Cerebellar nuclear complex (tissue), 1 donor: ENCODE results near the gene RPL39L.
"Not testable (repeated sequence)": the region's sequence is repeated elsewhere in the genome, so short reads cannot be mapped to it uniquely, and the experiment has no call there.

Experiments used
- DNase-seq, 2 experiments: peaks; one replicate each; lab custom pipeline; 2025; lab: John Stamatoyannopoulos, UW

The RPL39L gene

DNA sequence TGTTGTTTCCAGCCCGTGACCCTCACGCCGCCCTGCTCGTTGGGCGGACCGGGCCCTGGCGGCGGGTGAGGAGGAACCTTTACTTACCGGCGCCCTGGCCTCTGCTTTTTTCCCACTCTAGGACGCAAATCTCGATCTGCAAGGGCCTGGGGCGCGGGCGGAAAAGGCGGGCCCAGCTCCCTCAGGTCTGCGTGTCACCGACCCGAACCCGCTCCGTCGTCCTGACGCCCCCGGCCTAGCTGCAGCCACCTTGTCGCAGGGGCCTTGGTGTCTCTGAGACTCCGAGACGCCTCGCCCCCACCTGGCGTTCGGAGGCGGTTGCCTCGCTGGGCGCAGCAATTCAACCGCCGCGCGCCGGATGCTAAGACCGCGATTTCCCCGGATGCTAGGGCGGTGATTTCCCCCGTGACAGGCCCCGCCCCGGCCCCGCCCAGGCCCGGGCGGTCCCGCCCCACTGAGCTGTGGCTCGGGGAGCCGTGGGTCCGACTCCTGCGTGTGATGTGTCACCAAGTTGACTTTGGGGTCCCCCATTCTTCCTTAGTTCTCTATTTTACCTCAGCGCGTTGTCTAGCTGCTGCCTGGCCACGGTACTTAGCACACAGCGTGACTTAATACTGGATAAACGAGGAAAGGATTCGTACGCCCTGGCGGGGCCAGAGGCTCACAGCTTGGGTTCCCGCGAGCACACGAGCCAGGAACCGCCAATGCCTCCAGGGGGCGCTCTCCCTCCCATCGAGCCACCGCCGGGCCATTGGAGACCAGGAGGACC, at the start of gene RPL39L:
Gene RPL39L, minus strand, starts transcription at position 371 of the 769 bp plus-strand sequence. CDS start 18,196 bp downstream, outside the sequence.
- DNase-seq, result no peak

DNA sequence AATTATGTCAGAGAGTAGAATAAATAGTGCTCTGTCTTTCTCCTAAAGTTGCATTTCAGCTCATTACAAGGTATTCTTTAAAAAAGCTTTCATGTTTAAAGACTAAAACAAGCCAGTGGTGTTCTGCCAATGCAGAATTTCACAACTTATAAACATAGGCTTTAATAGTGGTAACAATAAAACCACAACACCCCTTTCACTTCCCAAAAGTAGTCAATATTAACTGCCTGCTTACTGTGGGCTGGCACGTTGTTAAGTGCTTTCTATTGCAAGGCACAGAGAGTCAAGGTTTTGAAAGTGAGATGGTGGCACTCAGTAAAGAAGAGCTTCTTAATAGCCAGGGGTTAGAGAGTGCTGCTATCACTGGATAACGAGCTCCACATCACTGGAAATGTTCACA, 49.6 kb upstream of the RPL39L start:
- DNase-seq, result no peak

DNA sequence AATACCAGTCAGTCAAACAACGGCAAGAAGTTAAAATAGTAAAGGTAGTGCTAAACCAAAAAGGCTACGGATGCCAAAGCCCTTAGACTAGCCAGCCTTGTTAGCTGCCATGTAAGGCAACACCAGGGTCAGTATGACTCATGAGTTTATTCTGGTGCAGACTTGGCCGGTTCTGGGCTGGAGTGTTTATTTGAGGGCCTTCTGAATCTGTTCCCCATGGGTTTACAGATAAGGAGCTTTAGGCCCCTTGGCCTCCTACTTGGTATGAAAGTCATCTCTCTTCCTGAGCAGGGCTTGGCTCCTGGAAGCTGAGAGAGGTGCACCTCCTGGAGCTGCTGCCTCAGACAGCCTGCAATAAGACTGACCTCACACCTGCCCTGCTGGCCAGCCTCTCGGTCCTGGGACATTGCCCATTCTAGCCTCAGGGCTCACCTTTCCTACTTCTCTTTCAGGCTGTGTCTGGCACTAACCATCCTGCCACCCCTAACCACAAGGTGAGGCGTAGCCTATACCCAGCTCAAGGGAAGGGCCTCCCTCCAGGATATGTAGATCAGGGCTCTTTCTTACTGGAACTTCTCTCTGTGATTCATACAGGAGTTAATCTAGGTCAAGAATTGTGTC, 47.6 kb upstream of the RPL39L start:
- DNase-seq, result no peak

DNA sequence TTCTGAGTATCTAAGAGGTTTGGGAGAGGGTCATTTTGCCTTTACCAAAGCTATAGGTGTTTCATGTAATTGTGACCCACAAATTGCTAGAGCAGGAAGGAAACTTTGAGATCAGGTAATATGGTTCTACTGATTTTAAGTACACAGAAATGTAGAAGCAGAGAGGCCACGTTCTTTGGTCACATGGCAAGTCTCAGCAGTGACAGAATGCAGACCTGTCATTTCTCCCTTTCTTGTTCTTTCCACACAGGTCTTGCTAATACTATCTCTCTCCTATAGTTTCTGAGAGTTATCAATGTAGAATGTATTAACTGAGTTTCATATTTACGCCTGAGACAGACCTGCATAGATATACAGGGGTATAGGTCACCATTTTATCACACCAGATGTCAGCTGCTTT, 47.1 kb upstream of the RPL39L start:
- no peak for DNase-seq

DNA sequence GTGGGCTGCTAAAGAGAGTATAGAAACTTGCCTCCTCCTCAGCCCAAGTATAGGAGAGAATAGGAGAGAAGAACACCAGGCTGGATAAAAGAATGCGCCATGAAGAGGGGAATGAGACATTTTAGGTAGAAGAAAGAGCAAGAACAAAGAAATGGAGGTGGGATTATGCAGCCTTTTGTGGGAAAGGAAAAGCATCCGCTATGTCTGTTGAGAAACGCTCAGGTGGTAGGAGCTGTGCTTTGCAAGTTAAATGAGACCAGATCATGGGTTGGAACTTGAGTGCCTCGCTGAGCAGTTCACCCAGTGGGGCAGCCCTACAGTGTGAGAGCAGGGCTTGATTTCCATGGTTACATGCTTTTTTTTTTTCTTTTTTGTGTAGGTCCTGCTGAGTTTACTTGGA, 46.5 kb upstream of the RPL39L start:
- no peak for DNase-seq

DNA sequence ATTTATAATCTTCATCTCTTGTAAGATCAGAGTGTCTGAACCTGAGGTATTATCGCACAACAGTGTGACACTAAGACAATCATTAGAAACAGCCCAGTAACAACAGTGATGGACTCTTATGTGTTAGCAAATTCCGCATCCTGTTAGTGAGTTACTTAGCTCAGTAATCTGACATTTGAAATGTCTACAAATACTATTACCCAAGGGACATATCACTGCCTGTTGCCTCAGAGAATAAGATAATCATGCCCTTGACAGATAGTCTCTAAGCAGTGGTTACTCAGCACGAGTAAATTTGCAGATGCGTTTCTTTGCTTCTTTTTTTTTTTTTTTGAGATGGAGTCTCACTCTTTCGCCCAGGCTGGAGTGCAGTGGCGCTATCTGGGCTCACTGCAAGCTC, 44.6 kb upstream of the RPL39L start:
- DNase-seq, result no peak

DNA sequence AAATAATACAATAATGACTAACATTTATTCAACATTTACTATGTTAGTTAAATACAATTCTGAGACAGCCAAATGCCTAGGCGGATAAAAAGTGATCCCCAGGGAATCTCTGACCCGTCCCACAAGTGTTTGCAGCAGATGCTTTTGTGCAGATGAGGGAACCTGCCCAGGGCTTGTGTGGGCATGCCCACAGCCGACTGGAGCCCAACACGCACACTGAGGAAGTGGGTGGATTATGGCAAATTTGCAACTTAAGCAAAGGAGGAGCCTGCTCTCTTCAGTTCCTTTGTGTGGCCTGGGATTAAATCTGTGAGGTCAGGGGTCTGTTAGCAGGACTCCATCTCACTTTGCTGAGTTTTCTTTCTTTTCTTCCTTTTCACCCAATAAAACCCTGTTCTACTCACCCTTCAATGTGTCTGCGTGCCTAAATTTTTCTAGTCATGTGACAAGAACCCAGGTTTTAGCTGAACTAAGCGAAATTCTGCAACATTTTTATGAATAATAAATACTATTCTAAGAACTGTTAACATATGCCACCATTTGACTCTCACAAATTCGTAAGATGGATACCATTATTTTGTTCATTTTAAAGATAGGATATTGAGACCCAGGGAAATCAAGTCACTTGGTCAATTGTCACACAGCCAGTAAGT, 44.0 kb upstream of the RPL39L start:
- DNase-seq, result no peak

DNA sequence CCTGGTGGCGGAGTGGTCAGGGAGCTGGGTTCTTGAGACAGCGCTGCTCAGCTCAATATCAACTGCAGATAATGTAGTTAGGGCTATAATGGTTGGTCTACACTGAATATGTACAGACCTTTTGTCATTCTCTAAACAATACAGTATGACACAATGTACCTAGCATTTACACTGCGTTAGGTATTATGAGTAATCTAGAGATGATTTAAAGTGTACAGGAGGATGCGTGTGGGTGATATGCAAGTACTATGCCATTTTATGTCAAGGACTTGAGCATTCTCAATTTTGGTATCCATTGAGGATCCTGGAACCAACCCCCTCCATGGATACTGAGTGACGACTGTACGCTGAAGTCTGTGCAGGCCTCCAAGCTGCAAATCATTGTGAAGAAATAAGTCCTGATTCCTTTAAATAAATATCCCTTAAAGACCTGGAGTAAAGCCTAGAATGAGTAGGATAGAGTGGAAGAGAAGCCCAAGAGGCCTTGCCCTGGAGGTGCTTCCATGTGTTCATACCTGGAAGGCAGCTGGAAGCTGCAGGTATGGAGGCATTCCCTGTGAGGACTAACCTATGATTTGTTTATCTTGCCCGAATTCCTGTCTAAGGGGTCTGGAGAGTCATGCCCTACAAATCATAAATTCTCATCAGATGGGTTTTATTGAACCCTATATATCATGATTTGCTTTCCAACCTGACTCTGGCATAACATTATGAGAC, 42.3 kb upstream of the RPL39L start:
- DNase-seq, result no peak

DNA sequence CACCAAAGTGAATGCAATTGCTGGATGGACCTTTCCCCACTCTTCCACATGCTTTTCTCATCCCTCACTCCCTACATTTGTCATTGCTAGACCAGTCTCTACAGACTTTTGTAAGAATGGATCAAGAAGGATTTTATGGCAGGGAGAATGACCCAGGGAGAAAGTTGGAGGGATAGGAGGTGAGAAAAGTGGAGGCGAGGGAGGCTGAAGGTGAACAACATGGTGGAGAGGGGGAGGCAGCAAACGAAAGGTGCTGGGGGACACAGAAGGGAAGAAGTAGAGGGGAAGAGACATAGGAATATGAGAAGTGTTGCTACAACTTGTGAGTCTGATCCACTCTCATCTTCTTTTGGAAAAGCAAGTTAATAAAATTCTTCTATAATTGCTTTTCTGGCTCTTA, 33.6 kb upstream of the RPL39L start:
- no peak for DNase-seq

DNA sequence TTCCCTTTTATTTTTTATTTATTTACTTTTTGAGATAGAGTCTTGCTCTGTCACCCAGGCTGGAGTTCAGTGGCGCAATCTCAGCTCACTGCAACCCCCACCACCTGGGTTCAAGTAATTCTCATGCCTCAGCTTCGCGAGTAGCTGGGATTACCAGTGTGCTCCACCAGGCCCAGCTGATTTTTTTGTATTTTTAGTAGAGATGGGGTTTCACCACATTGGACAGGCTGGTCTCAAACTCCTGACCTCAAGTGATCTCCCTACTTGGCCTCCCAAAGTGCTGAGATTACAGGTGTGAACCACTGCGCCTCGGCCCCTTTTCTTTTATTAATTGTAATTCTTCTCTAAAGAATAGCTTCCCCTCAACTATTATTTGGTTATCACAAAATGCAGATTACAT, 31.6 kb upstream of the RPL39L start:
- not testable (repeated sequence) for DNase-seq

DNA sequence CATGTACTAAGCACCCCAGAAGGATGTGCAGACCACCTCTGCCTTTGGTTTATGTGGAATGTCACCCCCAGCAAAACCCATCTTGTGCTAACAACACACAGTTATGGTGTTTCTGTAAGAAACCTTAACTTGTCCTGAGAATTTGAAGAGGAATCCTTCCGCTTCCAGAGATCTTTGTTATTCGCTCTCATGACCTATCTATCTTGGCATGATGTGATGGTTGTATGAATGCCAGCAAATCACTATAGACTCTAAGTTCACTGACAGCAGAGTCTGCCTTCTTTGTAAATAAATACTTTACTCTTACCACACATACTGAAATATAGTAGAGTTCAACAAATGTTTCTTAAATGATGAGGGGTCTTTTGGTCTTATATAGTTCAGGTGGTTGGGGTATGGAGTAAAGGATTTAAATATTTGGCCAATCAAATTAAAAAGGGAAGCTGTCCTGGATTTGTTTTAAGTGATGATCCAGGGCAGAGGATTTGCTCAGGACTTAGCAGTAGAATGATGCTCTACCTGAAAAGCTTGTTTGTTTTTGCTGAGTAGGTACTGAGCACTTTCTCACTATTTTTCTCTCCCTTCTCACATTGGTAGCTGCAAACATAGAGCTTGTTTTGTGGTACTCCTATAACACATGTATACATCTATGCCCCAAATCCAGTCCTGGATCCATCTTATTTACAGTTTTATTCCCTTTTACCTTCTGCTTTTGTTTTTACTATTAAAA, 30.1 kb upstream of the RPL39L start:
- DNase-seq, result no peak

DNA sequence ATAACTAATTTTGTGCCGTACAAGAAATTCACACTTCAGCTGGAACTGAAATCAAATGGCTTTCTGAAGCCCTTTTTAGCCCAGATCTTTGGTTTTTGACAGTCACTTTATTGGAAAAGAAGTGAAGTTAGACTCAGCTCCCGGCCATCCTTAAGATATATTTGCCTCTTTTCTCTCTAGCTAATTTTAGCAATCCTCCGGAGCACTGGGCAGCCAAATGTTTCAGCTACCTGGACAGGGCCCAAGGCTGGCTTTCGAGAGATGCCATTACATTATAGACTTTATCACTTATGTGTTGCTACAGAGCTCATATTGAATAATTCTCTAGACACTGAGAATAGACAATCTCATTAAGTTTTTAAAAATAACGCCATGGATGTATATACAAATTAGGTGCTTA, 28.5 kb upstream of the RPL39L start:
- DNase-seq, result no peak

DNA sequence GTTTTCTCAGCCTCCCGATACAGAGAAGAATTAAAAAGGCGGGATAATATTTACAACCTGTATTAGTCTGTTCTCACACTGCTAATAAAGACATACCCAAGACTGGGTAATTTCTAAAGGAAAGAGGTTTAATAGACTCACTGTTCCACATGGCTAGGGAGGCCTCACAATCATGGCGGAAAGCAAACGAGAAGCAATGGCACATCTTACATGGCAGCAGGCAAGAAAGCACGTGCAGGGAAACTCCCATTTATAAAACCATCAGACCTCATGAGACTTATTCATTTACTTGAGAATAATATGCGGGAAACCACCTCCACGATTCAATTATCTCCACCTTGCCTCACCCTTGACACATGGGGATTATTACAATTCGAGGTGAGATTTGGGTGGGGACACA, 27.5 kb upstream of the RPL39L start:
- no peak for DNase-seq

DNA sequence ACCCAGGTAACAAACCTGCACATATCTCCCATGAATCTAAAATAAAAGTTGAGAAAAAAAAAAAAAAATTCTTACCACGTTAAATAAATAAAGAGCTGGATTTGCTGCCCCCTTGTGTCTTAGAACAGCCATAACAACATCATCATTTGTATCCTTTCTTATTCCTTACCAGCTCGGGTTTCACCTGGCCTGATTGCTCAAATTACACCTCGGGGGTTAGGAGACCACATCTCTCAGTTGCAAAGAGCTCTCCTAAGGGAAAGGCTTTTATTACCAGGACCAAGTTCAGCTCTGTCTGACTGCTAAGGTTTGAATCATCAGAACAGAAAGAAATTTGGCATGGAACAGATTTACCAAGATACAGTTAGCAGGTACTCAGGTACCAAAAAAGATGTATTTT, 25.8 kb upstream of the RPL39L start:
- DNase-seq, result no peak

DNA sequence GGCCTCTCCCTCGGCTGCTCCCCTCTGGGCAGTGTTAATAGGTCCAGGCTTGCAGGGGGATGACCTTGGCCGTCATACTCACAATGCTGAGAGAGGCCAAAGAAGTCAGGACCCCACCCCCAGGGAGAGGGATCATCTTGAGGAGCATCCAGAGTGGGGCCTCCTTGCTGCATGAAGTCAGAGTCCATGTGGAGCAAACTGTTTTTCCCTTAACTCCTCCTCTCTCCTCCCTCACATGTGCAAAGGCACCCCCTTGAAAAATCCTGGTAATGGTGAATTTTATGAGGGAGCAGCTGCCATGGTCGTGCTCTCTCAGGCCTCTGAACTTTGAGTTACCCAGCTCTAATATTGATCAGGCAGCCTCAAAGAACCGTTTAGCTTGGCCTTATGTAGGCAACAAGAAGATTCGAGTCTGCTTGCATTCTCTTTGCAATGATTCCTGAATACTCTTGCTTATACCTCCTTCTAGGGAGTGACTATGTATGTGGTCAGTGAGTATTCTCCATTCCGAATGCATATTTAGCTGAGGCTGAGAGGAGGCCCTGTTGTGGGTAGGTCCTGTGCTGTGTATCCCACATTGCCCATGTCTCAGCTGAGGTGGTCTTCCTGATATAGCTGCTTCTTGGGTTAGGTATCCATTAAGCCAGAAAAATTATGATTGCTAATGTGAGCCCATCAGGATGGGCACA, 23.1 kb upstream of the RPL39L start:
- no peak for DNase-seq

DNA sequence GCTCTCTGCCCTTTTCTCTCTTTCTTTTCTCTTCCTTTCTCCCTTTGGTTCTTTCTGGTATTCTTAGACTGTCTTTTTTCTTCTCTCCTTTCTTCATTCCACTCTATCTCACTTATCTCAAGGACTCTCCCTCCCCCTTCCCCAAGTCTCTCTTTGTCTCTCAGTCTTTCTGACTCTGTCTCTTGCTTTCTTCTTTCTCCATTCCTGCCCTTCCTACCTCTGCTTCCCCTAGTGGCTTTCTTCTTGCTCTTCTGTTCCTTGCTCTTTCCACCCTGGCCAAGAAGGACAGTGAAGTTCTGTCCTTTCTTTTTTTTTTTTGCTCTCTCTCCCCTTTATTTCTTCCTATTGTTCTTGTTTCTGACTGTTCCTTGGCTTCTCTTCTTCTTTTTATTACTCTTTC, 22.3 kb upstream of the RPL39L start:
- DNase-seq, result no peak

DNA sequence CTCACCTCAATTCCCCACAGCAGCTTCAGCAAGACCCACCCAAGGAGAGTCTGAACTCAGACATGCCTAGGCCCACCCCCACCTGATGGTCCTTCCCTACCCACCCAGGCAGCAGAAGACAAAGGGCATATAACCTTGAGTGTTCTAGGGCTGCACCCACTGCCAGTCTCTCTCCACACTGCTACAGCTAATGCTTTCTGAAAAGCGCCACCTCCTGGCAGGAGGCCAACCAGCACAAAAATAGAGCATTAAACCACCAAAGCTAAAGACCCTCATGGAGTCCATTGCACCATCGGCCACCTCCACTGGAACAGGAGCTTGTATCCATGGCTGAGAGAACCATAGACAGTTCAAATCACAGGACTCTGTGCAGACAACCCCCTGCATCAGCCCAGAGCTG, 11.3 kb upstream of the RPL39L start:
- DNase-seq, result no peak

DNA sequence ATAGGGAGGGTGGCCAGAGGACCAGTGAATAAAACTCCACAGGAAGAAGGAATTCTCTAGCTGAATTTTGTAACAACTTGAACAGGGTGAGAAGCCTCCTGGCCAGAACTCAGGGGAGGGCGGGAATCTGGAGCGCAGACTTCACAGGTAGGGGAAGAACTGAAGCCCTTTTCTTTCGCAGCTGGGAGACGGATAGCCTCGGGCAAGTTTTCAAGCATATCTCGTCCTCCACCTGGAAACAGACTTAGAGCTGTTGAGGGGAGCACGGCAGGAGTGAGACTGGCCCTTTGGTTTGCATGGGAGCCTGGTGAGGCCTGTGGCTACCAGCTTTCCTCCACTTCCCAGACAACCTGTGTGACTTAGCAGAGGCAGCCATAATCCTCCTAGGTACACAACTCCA, 10.9 kb upstream of the RPL39L start:
- no peak for DNase-seq

DNA sequence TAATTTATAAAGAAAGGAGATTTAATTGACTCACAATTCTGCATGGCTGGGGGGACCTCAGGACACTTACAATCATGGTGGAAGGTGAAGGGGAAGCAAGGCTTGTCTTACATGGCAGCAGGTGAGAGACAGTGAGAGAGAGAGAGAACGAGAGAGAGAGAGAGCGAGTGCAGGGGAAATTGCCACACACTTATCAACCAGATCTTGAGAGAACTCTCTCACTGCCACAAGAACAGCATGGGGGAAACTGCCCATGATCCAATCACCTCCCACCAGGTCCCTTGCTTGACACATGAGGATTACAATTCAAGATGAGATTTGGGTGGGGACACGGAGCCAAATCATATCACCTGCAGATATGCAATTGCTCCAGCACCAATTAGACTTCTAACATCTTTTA, 7.1 kb upstream of the RPL39L start:
- no peak for DNase-seq

DNA sequence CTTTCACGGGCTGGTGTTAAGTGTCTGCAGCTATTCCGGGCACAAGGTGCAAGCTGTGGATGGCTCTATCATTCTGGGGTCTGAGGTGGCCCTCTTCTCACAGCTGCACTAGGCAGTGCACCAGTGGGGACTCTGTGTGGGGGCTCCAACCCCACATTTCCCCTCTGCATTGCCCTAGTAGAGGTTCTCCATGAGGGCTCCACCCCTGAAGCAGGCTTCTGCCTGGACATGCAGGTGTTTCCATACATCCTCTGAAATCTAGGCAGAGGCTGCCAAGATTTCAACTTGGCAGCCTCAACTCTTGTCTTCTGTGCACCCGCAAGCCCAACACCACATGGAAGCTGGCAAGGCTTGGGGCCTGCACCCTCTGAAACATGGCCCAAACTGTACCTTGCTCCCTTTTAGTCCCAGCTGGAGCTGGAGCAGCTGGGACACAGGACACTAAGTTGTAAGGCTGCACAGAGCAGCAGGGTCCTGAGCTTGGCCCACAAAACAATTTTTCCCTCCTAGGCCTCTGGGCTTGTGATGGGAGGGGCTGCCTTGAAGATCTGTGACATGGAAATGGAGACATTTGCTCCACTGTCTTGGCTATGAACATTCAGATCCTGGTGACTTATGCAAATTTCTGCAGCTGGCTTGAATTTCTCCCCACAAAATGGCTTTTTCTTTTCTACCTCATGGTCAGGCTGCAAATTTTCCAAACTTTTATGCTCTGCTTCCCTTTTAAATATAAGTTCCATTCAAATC, 6.0 kb upstream of the RPL39L start:
- no peak for DNase-seq

DNA sequence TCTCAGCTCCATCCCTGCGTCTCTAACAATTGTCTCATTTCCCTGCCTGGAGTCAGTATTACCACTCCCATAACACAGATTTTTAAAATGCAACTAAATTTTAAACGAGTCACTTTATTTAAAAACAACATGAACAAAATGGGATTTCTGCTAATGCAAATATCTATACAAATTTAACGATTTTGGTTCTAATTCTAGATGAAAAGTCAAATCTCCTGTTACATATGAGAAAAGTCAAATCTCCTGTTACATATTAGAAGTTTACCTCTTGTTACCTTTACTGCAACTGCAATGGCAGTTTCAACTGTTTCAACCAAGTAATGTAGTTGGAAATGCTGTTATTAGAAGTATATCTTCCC, 578 bp upstream of the RPL39L start:
- DNase-seq, result no peak
